Ishikawa (cell line): Measurements from ENCODE around the gene RNF175.

Source experiments
- CEBPB ChIP-seq: IDR thresholded peaks from 2 replicates; pipeline ENCODE4 v1.6.1; 2012
- CREB1 ChIP-seq: IDR thresholded peaks from 2 replicates; pipeline ENCODE4 v1.6.1; 2012; ENCODE audit warnings: low read depth
- EGR1 ChIP-seq: IDR thresholded peaks from 2 replicates; pipeline ENCODE4 v1.6.1; 2012
- EP300 ChIP-seq: IDR thresholded peaks from 2 replicates; pipeline ENCODE4 v1.6.1; 2012; ENCODE audit warnings: borderline replicate concordance
- FOXM1 ChIP-seq: IDR thresholded peaks from 2 replicates; pipeline ENCODE4 v1.6.1; 2012; ENCODE audit warnings: low read depth, borderline replicate concordance
- NFIC ChIP-seq: IDR thresholded peaks from 2 replicates; pipeline ENCODE4 v1.6.1; 2012
- RAD21 ChIP-seq: IDR thresholded peaks from 2 replicates; pipeline ENCODE4 v1.6.1; 2012; ENCODE audit warnings: low read depth
- TAF1 ChIP-seq: IDR thresholded peaks from 2 replicates; pipeline ENCODE4 v1.6.1; 2012; ENCODE audit warnings: low read depth, mild to moderate bottlenecking
- TCF12 ChIP-seq: IDR thresholded peaks from 2 replicates; pipeline ENCODE4 v1.6.1; 2012; ENCODE audit warnings: low read depth
- TEAD4 ChIP-seq: IDR thresholded peaks from 2 replicates; pipeline ENCODE4 v1.6.1; 2012
- YY1 ChIP-seq: IDR thresholded peaks from 2 replicates; pipeline ENCODE4 v1.6.1; 2012; ENCODE audit warnings: low read depth
- ZBTB7A ChIP-seq: IDR thresholded peaks from 2 replicates; pipeline ENCODE4 v1.6.1; 2012; ENCODE audit warnings: low read depth
- TF ChIP-seq, protein P1 (sequence below): IDR thresholded peaks from 2 replicates; pipeline ENCODE4 v1.6.1; 2012
- TF ChIP-seq, protein P2 (sequence below): IDR thresholded peaks from 2 replicates; pipeline ENCODE4 v1.6.1; 2012; ENCODE audit warnings: low read depth, mild to moderate bottlenecking
- TF ChIP-seq, protein P3 (sequence below): IDR thresholded peaks from 2 replicates; pipeline ENCODE4 v1.6.1; 2012

Gene RNF175

DNA sequence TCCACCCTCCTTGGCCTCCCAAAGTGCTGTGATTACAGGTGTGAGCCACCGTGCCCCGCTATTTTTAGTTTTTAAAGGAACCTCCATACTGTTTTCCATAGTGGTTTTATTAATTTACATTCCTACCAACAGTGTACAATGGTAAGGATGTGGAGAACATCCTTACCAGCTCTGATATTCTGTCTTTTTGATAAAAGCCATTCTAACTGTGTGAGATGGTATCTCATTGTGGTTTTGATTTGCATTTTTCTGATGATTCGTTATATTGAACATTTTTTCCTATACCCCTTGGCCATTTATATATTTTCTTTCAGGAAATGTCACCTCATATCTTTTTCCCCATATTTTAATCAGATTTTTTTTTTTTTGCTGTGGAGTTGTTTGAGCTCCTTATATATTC, 90.0 kb downstream of the RNF175 start:
- TF ChIP-seq, protein P1, sequence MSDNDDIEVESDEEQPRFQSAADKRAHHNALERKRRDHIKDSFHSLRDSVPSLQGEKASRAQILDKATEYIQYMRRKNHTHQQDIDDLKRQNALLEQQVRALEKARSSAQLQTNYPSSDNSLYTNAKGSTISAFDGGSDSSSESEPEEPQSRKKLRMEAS = no peak
- TF ChIP-seq CEBPB (no peak), ZBTB7A (no peak), TEAD4 (no peak), YY1 (no peak)
- TF ChIP-seq, protein P2, sequence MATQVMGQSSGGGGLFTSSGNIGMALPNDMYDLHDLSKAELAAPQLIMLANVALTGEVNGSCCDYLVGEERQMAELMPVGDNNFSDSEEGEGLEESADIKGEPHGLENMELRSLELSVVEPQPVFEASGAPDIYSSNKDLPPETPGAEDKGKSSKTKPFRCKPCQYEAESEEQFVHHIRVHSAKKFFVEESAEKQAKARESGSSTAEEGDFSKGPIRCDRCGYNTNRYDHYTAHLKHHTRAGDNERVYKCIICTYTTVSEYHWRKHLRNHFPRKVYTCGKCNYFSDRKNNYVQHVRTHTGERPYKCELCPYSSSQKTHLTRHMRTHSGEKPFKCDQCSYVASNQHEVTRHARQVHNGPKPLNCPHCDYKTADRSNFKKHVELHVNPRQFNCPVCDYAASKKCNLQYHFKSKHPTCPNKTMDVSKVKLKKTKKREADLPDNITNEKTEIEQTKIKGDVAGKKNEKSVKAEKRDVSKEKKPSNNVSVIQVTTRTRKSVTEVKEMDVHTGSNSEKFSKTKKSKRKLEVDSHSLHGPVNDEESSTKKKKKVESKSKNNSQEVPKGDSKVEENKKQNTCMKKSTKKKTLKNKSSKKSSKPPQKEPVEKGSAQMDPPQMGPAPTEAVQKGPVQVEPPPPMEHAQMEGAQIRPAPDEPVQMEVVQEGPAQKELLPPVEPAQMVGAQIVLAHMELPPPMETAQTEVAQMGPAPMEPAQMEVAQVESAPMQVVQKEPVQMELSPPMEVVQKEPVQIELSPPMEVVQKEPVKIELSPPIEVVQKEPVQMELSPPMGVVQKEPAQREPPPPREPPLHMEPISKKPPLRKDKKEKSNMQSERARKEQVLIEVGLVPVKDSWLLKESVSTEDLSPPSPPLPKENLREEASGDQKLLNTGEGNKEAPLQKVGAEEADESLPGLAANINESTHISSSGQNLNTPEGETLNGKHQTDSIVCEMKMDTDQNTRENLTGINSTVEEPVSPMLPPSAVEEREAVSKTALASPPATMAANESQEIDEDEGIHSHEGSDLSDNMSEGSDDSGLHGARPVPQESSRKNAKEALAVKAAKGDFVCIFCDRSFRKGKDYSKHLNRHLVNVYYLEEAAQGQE = no peak

DNA sequence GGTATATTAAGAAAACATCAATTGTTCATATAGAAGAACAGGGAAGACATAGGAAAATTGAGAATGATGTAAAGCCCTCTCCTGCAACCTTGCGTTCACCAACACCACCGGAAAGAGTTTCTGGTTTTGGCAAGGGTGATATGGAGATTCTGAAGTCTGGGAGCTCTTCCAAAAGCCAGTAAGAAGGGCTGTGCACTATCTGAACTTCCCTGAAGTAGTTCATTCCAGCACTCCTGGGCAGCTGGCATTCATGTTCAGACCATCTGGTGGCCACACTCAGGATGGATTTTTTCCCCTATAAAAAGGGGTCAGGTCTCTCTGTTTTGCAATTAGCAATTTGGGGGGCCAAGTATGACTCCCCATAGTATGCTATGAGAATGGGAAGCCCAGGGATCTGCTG, 91.2 kb downstream of the RNF175 start:
- TF ChIP-seq TAF1 = no peak
- TF ChIP-seq, protein P1 = no peak
- TF ChIP-seq TEAD4 = no peak
- no peak for TF ChIP-seq FOXM1
- no peak for TF ChIP-seq EGR1
- TF ChIP-seq CEBPB = no peak
- no peak for TF ChIP-seq TCF12
- no peak for TF ChIP-seq NFIC
- no peak for TF ChIP-seq CREB1
- no peak for TF ChIP-seq YY1
- no peak for TF ChIP-seq RAD21
- no peak for TF ChIP-seq ZBTB7A
- TF ChIP-seq EP300 = no peak
- TF ChIP-seq, protein P2 = no peak
- TF ChIP-seq, protein P3, sequence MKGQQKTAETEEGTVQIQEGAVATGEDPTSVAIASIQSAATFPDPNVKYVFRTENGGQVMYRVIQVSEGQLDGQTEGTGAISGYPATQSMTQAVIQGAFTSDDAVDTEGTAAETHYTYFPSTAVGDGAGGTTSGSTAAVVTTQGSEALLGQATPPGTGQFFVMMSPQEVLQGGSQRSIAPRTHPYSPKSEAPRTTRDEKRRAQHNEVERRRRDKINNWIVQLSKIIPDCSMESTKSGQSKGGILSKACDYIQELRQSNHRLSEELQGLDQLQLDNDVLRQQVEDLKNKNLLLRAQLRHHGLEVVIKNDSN = no peak

DNA sequence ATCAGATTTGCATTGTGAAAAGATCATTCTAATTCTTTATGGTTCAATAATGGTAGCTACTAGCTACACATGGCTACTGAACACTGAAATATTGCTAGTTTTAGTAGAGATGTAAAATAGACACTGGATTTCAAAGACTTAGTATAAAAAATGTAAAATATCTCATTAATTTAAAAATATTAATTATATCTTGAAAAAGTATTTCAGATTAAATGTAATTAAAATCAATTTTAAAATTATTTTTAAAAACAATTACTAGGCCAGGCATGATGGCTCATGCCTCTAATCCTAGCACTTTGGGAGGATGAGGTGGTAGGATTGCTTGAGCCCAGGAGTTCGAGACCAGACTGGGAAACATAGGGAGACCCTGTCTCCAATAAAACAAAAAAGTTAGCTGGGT, 96.2 kb downstream of the RNF175 start:
- no peak for TF ChIP-seq TAF1
- no peak for TF ChIP-seq TCF12
- TF ChIP-seq NFIC = no peak
- no peak for TF ChIP-seq FOXM1
- TF ChIP-seq, protein P1 = no peak
- TF ChIP-seq RAD21 = no peak
- TF ChIP-seq ZBTB7A = no peak
- TF ChIP-seq EGR1 = no peak
- TF ChIP-seq TEAD4 = no peak
- no peak for TF ChIP-seq CEBPB
- no peak for TF ChIP-seq EP300
- TF ChIP-seq CREB1 = no peak
- TF ChIP-seq, protein P2 = no peak
- TF ChIP-seq, protein P3 = no peak

DNA sequence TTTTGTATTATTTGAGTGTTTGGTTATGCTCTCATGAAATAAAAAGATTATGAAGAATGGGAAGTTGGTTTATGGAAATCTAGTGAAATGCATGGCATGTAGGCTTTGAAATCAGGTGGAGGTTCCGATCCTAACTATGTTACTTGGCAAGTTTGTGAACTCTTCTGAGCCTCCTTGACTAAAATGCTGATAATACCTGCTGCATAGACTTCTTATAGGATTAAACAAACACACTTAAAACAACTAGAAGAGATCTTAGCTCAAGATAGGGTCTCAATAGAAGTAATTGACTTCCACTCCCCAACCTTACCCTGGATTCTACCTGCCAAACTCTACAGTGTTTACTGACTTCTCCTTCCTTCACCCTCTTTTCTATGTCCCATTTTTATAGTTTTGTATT, 97.9 kb downstream of the RNF175 start:
- TF ChIP-seq TEAD4 = no peak
- TF ChIP-seq ZBTB7A = no peak
- no peak for TF ChIP-seq EGR1
- no peak for TF ChIP-seq CREB1

DNA sequence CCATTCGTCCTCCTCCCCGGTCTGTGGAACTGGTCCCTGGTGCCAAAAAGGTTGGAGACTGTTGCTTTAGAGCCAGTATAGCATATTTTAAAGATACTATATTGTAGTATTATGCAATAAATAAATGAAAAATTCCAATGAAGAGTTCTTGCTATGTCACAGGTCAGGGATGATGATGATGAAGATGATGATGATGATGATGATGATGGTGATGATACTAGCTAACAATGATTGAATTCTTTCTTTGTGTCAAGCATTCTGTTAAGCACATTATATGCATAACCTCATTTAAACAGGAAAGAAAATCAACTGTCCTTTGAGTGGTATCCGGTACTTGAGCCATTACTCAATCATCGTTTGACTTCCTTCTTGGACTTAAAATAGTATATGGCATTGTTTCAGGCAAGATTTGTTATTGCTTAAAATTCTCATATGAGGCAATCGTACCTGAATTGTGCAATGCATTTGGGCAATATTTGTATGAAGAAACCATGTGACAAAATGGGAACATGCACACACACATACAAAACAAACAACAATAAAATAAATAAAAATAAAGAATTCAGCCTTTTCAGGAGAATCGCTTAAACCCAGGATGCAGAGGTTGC, 98.5 kb downstream of the RNF175 start:
- TF ChIP-seq, protein P1 = no peak
- TF ChIP-seq EGR1 (no peak), NFIC (no peak), FOXM1 (no peak), RAD21 (no peak), CEBPB (no peak), ZBTB7A (no peak), EP300 (no peak), TEAD4 (no peak), TAF1 (no peak), YY1 (no peak), CREB1 (no peak), TCF12 (no peak)
- TF ChIP-seq, protein P2 = no peak
- TF ChIP-seq, protein P3 = no peak
